C4-2B (cell line): ENCODE results near the gene DUOXA2.

Experiments used
- ZFX ChIP-seq: fragments of 450-650 bp; IDR thresholded peaks from 2 replicates; pipeline ENCODE4 v1.6.1; 2017
- TF ChIP-seq, protein P1 (sequence below): fragments of 450-650 bp; conservative IDR thresholded peaks from 2 replicates; pipeline ENCODE4 v1.5.1; 2017; ENCODE audit warnings: mild to moderate bottlenecking

DNA sequence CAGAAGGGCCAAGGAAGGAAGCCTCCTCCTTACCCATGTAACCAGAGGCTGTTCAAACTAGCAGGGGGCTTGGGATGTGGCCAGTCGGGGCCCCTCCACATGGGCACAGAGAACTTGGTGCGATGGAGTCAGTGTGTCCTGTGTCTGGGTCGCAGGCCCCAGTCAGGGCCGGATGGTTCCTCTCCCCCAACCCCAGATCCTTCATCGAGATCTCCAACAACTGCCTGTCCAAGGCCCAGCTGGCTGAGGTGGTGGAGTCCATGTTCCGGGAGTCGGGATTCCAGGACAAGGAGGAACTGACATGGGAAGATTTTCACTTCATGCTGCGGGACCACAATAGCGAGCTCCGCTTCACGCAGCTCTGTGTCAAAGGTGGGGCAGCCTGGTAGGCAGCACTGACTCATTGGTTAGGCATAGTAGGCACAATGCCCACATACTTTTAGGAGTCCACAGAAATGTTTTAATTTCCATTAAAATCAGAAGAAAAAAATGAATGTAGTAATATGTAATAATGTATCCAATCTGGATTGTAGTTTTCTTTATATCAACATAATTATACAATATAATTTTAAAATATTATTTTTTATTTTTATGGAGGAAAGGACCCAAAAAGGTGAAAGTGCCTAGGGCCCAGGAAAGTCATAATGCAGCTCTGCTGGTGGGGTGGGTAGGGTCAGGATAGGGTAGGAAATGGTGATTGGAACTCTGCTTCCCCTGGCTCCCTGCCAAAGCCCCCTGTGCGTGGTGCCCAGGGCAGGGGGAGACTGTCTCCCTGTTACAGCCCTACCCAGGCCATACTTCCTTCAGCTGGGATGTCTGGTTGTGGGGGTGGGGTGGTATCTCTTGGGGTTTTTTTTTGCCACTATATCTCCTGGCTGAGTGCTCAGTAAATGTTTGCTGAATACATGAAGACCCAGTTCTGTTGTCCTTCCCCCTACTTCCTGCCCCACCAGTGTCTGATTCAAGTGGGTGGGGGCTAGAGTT, 34.2 kb downstream of the DUOXA2 start:
- TF ChIP-seq, protein P1, sequence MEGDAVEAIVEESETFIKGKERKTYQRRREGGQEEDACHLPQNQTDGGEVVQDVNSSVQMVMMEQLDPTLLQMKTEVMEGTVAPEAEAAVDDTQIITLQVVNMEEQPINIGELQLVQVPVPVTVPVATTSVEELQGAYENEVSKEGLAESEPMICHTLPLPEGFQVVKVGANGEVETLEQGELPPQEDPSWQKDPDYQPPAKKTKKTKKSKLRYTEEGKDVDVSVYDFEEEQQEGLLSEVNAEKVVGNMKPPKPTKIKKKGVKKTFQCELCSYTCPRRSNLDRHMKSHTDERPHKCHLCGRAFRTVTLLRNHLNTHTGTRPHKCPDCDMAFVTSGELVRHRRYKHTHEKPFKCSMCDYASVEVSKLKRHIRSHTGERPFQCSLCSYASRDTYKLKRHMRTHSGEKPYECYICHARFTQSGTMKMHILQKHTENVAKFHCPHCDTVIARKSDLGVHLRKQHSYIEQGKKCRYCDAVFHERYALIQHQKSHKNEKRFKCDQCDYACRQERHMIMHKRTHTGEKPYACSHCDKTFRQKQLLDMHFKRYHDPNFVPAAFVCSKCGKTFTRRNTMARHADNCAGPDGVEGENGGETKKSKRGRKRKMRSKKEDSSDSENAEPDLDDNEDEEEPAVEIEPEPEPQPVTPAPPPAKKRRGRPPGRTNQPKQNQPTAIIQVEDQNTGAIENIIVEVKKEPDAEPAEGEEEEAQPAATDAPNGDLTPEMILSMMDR, result no peak
- TF ChIP-seq ZFX, result no peak
